ENCODE data around the gene ZBTB46.

The ZBTB46 gene

GRCh38 chr20:63863021-63863797 lies 32.1 kb upstream of the ZBTB46 start:
- TF ChIP-seq CTCF (conservative IDR thresholded peaks at IDR 0.05; ENCODE audit: low read depth): no peak
- ChIA-PET POLR2A (ENCODE audit: low non-redundant PET) (interaction anchor here (0.6 to 1.2 kb wide), 5 partner anchors 12 to 326 kb away, joined by 3 read pairs; partner anchors contain the start of gene PTK6), CTCF (interaction anchor here (0.6 to 2.4 kb wide), 7 partner anchors 8 to 282 kb away, joined by 3 to 11 read pairs (median 4); partner anchors contain the start of gene LIME1)
- peak overlapping the region; percentile 96 for H3K27ac ChIP-seq
- no peak for DNase-seq (ENCODE audit: low spot score)

- ChIA-PET POLR2A (ENCODE audit: low non-redundant PET) (interaction anchor here (0.6 to 1.2 kb wide), 4 partner anchors 32 to 325 kb away, joined by 3 to 4 read pairs (median 3); partner anchors contain the start of gene PTK6), CTCF (interaction anchor here (0.7 to 2.0 kb wide), 2 partner anchors 9 to 155 kb away, joined by 3 to 8 read pairs; no protein-coding TSS in a partner anchor)
- DNase-seq (ENCODE audit: low spot score): no peak
- TF ChIP-seq CTCF (conservative IDR thresholded peaks at IDR 0.05; ENCODE audit: low read depth): no peak
- H3K27ac ChIP-seq: peak overlapping the region; percentile 96
Observed at GRCh38 chr20:63861981-63862901, 31.2 kb upstream of the ZBTB46 start.

- DNase-seq (ENCODE audit: low spot score): no peak
- TF ChIP-seq CTCF (conservative IDR thresholded peaks at IDR 0.05; ENCODE audit: low read depth): no peak
- CTCF ChIA-PET: interaction anchor here (0.7 to 2.0 kb wide), 2 partner anchors 9 to 155 kb away, joined by 3 to 8 read pairs; no protein-coding TSS in a partner anchor
- H3K27ac ChIP-seq: peak within 1 kb of the TSS; percentile 40
- POLR2A ChIA-PET (ENCODE audit: low non-redundant PET): interaction anchor here (0.7 kb wide), 1 partner anchor 104 kb away, joined by 4 read pairs; no protein-coding TSS in a partner anchor
Observed at GRCh38 chr20:63861365-63861934, 30.4 kb upstream of the ZBTB46 start, which contains the start of gene ABHD16B. TSS of gene ABHD16B (plus strand) at chr20:63861498. CDS start at chr20:63861541, 43 bp downstream.

GRCh38 chr20:63860325-63861051 lies 29.4 kb upstream of the ZBTB46 start:
- CTCF ChIA-PET: no interaction called here
- DNase-seq (ENCODE audit: low spot score): no peak
- POLR2A ChIA-PET (ENCODE audit: low non-redundant PET): no interaction called here
- H3K27ac ChIP-seq: peak overlapping the region; percentile 40
- no peak for TF ChIP-seq CTCF (conservative IDR thresholded peaks at IDR 0.05; ENCODE audit: low read depth)

- no peak for TF ChIP-seq CTCF (conservative IDR thresholded peaks at IDR 0.05; ENCODE audit: low read depth)
- no peak for DNase-seq (ENCODE audit: low spot score)
- peak overlapping the region; percentile 11; the same call in 1 of the 2 replicates for H3K27ac ChIP-seq
- POLR2A ChIA-PET (ENCODE audit: low non-redundant PET): no interaction called here
- CTCF ChIA-PET: no interaction called here
Observed at GRCh38 chr20:63859166-63859699, 28.2 kb upstream of the ZBTB46 start.

Measured in RWPE1 (cell line).